K562 (cell line): ENCODE measurements around the gene ARID5B. TPM values are rescaled to one million over a fixed set of nuclear protein-coding genes. Genes with fewer than 3 reads are reported as not detected.

Experiments used
- ATAC-seq: fragments of 200-7000 bp; cut with Tn5 transposase; 3 replicates; pipeline ENCODE4 v1.9.1; 2020; ENCODE audit warnings: moderate library complexity
- BruUV-seq: library from RNA; stranded (reverse); fragments of 400-500 nt; replicated peaks from 2 replicates; lab custom pipeline; 2021; lab: Mats Ljungman, UMichigan
- CTCF ChIA-PET: fragments of 300-600 bp; formaldehyde crosslinking; extraction: SDS; loops from one replicate; lab custom pipeline; 2021; ENCODE audit warnings: low intra/inter-chr PET ratio; lab: Yijun Ruan, JAX
- POLR2A ChIA-PET: fragments of 300-600, 350-650 bp; sonication (Branson Sonifier 250); formaldehyde crosslinking; extraction: SDS; loops from one replicate; lab custom pipeline; 2021; ENCODE audit warnings: antibody characterized with exemption, inconsistent platforms; lab: Yijun Ruan, JAX
- DNase-seq, 4 experiments: peaks; one replicate each; pipeline versions ENCODE4 v3.0.0 to v3.0.0-alpha.2; 2011 to 2018; ENCODE audit warnings: low spot score in 3 of 4, mixed read lengths in 3 of 4; ENCODE audit errors: extremely low read depth in 1 of 4
- FAIRE-seq: peaks from 2 replicates; lab custom pipeline; 2011; peaks lifted over from hg19 to GRCh38; lab: Jason Lieb, UNC
- H2AFZ ChIP-seq: 2 replicates; pipeline ENCODE4 v1.6.0; 2011; ENCODE audit warnings: low read depth, low read length, control low read depth, inconsistent platforms
- H3K27ac ChIP-seq: fragments of 200-600 bp; 3 replicates; pipeline ENCODE4 v1.8.0; 2011; ENCODE audit warnings: low read depth, mild to moderate bottlenecking, control low read depth, inconsistent platforms, low read length, moderate library complexity, mixed read lengths; ENCODE audit errors: extremely low read depth
- H3K27me3 ChIP-seq, 2 experiments: fragments of 300-600 bp in 1 of 2; 2 replicates in 1 of 2; 3 replicates in 1 of 2; pipeline versions ENCODE4 v1.6.0 to v1.8.0; 2011; ENCODE audit warnings: inconsistent platforms in 2 of 2, low read length in 2 of 2, mild to moderate bottlenecking in 1 of 2, mixed read lengths in 1 of 2, moderate library complexity in 1 of 2; ENCODE audit not compliant: control insufficient read depth in 2 of 2, insufficient read depth in 2 of 2
- H3K36me3 ChIP-seq: fragments of 300-600 bp; 3 replicates; pipeline ENCODE4 v1.8.0; 2011; ENCODE audit warnings: mild to moderate bottlenecking, low read length, inconsistent platforms; ENCODE audit not compliant: control insufficient read depth, insufficient read depth
- H3K4me1 ChIP-seq, 2 experiments: fragments of 200-600 bp in 1 of 2; replicated peaks in 1 of 2; 2 replicates in 1 of 2; 3 replicates in 1 of 2; pipeline versions ENCODE4 v1.5.1 to v1.8.0; 2011; ENCODE audit warnings: inconsistent platforms in 2 of 2, low read length in 2 of 2, mild to moderate bottlenecking in 1 of 2, mixed read lengths in 1 of 2, moderate library complexity in 1 of 2; ENCODE audit not compliant: control insufficient read depth in 2 of 2, insufficient read depth in 2 of 2
- H3K4me2 ChIP-seq: 2 replicates; pipeline ENCODE4 v1.6.1; 2011; ENCODE audit warnings: low read length, control low read depth, inconsistent platforms, mixed read lengths; ENCODE audit not compliant: insufficient read depth
- H3K4me3 ChIP-seq: fragments of 200-600 bp; sonication (generic), shearing (Covaris generic); 2 replicates; pipeline ENCODE4 v1.5.1; 2016; ENCODE audit warnings: control low read depth, inconsistent platforms
- H3K79me2 ChIP-seq: fragments of 200-600 bp; 3 replicates; pipeline ENCODE4 v1.8.0; 2011; ENCODE audit warnings: low read length, inconsistent platforms; ENCODE audit not compliant: control insufficient read depth, insufficient read depth
- H3K9ac ChIP-seq, 2 experiments: 2 replicates each; pipeline versions ENCODE4 v1.6.0 to v1.6.1; 2011; ENCODE audit warnings: low read depth in 2 of 2, low read length in 2 of 2, control low read depth in 1 of 2, inconsistent platforms in 1 of 2, mild to moderate bottlenecking in 1 of 2, mixed read lengths in 1 of 2; ENCODE audit not compliant: insufficient read depth in 1 of 2
- H3K9me1 ChIP-seq: one replicate; pipeline ENCODE4 v1.6.0; 2011; ENCODE audit warnings: inconsistent platforms, mild to moderate bottlenecking, low read length, moderate library complexity; ENCODE audit not compliant: control insufficient read depth, insufficient read depth
- H3K9me3 ChIP-seq: replicated peaks from 2 replicates; pipeline ENCODE4 v1.5.1; 2011; ENCODE audit warnings: low read depth, low read length, inconsistent platforms; ENCODE audit not compliant: control insufficient read depth, insufficient read depth
- H4K20me1 ChIP-seq: replicated peaks from 2 replicates; pipeline ENCODE4 v1.6.1; 2011; ENCODE audit warnings: low read length, inconsistent platforms, mixed read lengths; ENCODE audit not compliant: control insufficient read depth, insufficient read depth
- BCLAF1 ChIP-seq, 2 experiments: fragments of 450-650 bp in 1 of 2; IDR thresholded peaks; 2 replicates each; pipeline ENCODE4 v1.6.1; 2011 to 2017; ENCODE audit warnings: low read depth in 2 of 2, antibody characterized with exemption in 1 of 2, borderline replicate concordance in 1 of 2, low read length in 1 of 2, mild to moderate bottlenecking in 1 of 2, mixed read lengths in 1 of 2; ENCODE audit not compliant: control insufficient read depth in 1 of 2
- HEY1 ChIP-seq: fragments of 250-450 bp; sonication (Bioruptor Pico); IDR thresholded peaks from 2 replicates; pipeline ENCODE4 v1.5.0; 2020; ENCODE audit warnings: mild to moderate bottlenecking, moderate library complexity, borderline replicate concordance
- PYGO2 ChIP-seq: fragments of 450-650 bp; IDR thresholded peaks from 2 replicates; pipeline ENCODE4 v1.6.1; 2016; ENCODE audit warnings: mild to moderate bottlenecking, missing genetic modification characterization, moderate library complexity, missing compliant biosample characterization
- RFX5 ChIP-seq: IDR thresholded peaks from 2 replicates; pipeline ENCODE4 v1.6.1; 2011; ENCODE audit warnings: low read depth, mild to moderate bottlenecking, improper control_type of control experiment, low read length
- SIN3B ChIP-seq: fragments of 450-650 bp; IDR thresholded peaks from 2 replicates; pipeline ENCODE4 v1.6.1; 2017; ENCODE audit warnings: low read depth, mild to moderate bottlenecking, moderate library complexity
- SIX5 ChIP-seq, 2 experiments: IDR thresholded peaks; 2 replicates each; pipeline ENCODE4 v1.6.1; 2011; ENCODE audit warnings: low read length in 2 of 2, borderline replicate concordance in 1 of 2, low read depth in 1 of 2, mild to moderate bottlenecking in 1 of 2, moderate library complexity in 1 of 2; ENCODE audit not compliant: insufficient read depth in 1 of 2
- SMAD1 ChIP-seq: fragments of 150-350 bp; IDR thresholded peaks from 2 replicates; pipeline ENCODE4 v1.6.1; 2014; ENCODE audit warnings: low read length, low read depth; ENCODE audit not compliant: partially characterized antibody
- TEAD1 ChIP-seq, 2 experiments: fragments of 450-650 bp in 1 of 2; sonication (generic) in 1 of 2; formaldehyde crosslinking; IDR thresholded peaks; 2 replicates each; pipeline versions ENCODE4 v1.4.0 to v1.8.0; 2020 to 2022; ENCODE audit warnings: mild to moderate bottlenecking in 2 of 2, missing genetic modification reagents in 1 of 2
- U2AF2 ChIP-seq: fragments of 200-400 bp; formaldehyde crosslinking; optimal IDR thresholded peaks from 2 replicates; pipeline ENCODE3; 2017; ENCODE audit warnings: low read depth, mild to moderate bottlenecking, low read length
- XRCC3 ChIP-seq: fragments of 450-650 bp; IDR thresholded peaks from 2 replicates; pipeline ENCODE4 v1.6.1; 2017; ENCODE audit warnings: mild to moderate bottlenecking, moderate library complexity
- ZNF12 ChIP-seq: sonication (generic); formaldehyde crosslinking; IDR thresholded peaks from 2 replicates; pipeline ENCODE4 v1.4.0; 2020; ENCODE audit warnings: mild to moderate bottlenecking, missing genetic modification reagents
- WGBS: fragments of 100-300 bp; shearing (Covaris generic); methylation state at CpG from one replicate; pipeline ENCODE4 v1.1.6; 2016; ENCODE audit warnings: low coverage, mixed read lengths; ENCODE audit not compliant: insufficient coverage; ENCODE audit errors: missing lambda C conversion rate; 5-methylcytosine and 5-hydroxymethylcytosine counted together
- in situ Hi-C: fragments of 300-500 bp; cut with MboI; formaldehyde crosslinking; loops from 4 replicates; pipeline ENCODE4 v1.15.0; 2018; ENCODE audit warnings: inconsistent platforms, mixed read lengths
- intact Hi-C: fragments of 100-400 bp; cut with micrococcal nuclease; formaldehyde crosslinking; loops from 2 replicates; pipeline ENCODE4 v1.14.2; 2022
- polyA plus RNA-seq, 8 experiments: library from polyadenylated mRNA; depleted of rRNA in 4 of 8; stranded (reverse) in 5 of 8; unstranded in 3 of 8; fragments of >200 nt; fragmentation: Nextera tagmentation in 2 of 8; fragmentation: Illumina TruSeq in 1 of 8; extraction: Ambion mirVana in 2 of 8; extraction: Trizol in 1 of 8; gene quantifications; 2 replicates each; pipeline versions ENCODE4 v1.2.1 to v1.2.3, GENCODE V29; 2011 to 2014; ENCODE audit warnings: inconsistent platforms in 1 of 8, missing spikeins in 1 of 8
- total RNA-seq, 7 experiments: library from RNA; depleted of rRNA in 6 of 7; stranded (reverse); fragments of >200 nt in 6 of 7; fragmentation: Illumina TruSeq in 2 of 7; extraction: Trizol in 2 of 7; gene quantifications; 2 replicates each; pipeline versions ENCODE4 v1.2.1 to v1.2.3, GENCODE V29; 2011 to 2021; ENCODE audit warnings: low replicate concordance in 1 of 7
- TF ChIP-seq, protein P1 (sequence below): sonication (generic); formaldehyde crosslinking; IDR thresholded peaks from 2 replicates; pipeline ENCODE4 v1.8.1; 2023; ENCODE audit warnings: mild to moderate bottlenecking, missing genetic modification reagents
- TF ChIP-seq, protein P2 (sequence below): fragments of 250-450 bp; sonication (Bioruptor Pico); IDR thresholded peaks from 2 replicates; pipeline ENCODE4 v1.8.0; 2021; ENCODE audit warnings: borderline replicate concordance, mild to moderate bottlenecking, moderate library complexity; ENCODE audit not compliant: poor library complexity, severe bottlenecking

Gene ARID5B
- total and polyA plus RNA-seq, 9 of the 15 experiments (the other 6 are each of a cell fraction or from before 2014, with no cell fraction given): 0.48 to 1.6 (median 0.80) TPM

DNA sequence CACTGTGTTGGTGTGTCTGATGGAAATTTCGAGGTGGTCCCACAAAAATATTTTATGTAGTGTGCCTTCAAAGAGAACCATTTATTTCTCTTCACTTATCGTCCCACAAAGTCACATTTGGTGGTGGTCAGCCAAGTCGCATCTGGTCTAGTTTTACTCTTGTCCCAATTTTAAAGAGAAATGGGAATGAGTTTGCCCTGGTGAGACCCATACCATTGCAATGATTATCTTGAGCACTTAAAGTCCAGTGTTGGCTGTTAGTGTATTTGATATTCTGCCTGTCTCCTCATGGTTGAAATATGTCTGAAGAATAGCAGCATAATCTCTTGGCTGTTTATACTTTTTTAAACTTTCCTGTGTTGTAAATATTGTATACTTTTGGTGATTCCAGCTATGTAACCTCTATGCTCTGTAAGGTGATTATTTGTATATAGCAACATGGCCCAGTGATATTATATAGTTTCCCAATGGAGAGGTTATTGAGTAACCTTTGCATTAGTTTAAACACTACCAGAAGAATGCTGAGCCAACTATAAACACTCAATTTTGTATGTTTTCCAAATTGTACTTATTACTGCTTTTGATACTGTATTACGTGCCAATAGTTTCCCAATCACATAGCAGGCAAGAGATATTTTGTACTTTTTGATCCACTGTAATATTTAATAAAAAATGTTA is 194.9 kb downstream of the ARID5B start:
- ChIA-PET CTCF (no interaction called here), POLR2A (no interaction called here)
- no peaks in the 10 kb centered on the region for H3K79me2 ChIP-seq
- H3K4me1 ChIP-seq: no peaks in the 10 kb centered on the region; a peak in 2 of 5 replicates
- H3K4me3 ChIP-seq: no peak overlapping the region
- H3K36me3 ChIP-seq: no peaks in the 10 kb centered on the region
- no peak overlapping the region for H2AFZ ChIP-seq
- WGBS: 7% methylated on average over 4 of the region's 4 CpGs
- intact Hi-C loops (no loop called here), in situ Hi-C loops (no loop called here)
- H3K9me3 ChIP-seq: no peaks in the 10 kb centered on the region
- H3K9me1 ChIP-seq: no peaks in the 10 kb centered on the region
- no peak for TF ChIP-seq PYGO2 (tag)
- TF ChIP-seq RFX5: no peak
- no peak for TF ChIP-seq SIN3B
- TF ChIP-seq SMAD1: no peak
- no peak for TF ChIP-seq HEY1 (CRISPR knock-in tag)
- TF ChIP-seq U2AF2: no peak
- no peak for TF ChIP-seq ZNF12
- no peak for TF ChIP-seq BCLAF1 (IDR thresholded peaks at IDR 0.05; ENCODE audit: borderline replicate concordance in 1 of 2, control insufficient read depth in 1 of 2, low read depth in 2 of 2, low read length in 1 of 2)
- no peak for TF ChIP-seq XRCC3
- TF ChIP-seq, protein P1, sequence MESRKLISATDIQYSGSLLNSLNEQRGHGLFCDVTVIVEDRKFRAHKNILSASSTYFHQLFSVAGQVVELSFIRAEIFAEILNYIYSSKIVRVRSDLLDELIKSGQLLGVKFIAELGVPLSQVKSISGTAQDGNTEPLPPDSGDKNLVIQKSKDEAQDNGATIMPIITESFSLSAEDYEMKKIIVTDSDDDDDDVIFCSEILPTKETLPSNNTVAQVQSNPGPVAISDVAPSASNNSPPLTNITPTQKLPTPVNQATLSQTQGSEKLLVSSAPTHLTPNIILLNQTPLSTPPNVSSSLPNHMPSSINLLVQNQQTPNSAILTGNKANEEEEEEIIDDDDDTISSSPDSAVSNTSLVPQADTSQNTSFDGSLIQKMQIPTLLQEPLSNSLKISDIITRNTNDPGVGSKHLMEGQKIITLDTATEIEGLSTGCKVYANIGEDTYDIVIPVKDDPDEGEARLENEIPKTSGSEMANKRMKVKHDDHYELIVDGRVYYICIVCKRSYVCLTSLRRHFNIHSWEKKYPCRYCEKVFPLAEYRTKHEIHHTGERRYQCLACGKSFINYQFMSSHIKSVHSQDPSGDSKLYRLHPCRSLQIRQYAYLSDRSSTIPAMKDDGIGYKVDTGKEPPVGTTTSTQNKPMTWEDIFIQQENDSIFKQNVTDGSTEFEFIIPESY: no peak
- no peak for TF ChIP-seq SIX5 (IDR thresholded peaks at IDR 0.05; ENCODE audit: borderline replicate concordance in 1 of 2, insufficient read depth in 1 of 2, low read depth in 1 of 2, low read length in 2 of 2)
- no peak for TF ChIP-seq TEAD1 (CRISPR knock-in tag; IDR thresholded peaks at IDR 0.05)
- TF ChIP-seq, protein P2, sequence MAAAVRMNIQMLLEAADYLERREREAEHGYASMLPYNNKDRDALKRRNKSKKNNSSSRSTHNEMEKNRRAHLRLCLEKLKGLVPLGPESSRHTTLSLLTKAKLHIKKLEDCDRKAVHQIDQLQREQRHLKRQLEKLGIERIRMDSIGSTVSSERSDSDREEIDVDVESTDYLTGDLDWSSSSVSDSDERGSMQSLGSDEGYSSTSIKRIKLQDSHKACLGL (CRISPR knock-in tag): no peak
- peaks cover 0 to 29% of the 10 kb centered on the region in 2 experiments; a peak in 2 of 5 replicates for H3K27me3 ChIP-seq
- no peak overlapping the region for H3K4me2 ChIP-seq
- H3K9ac ChIP-seq: no peak overlapping the region
- no peak for DNase-seq
- no peak for FAIRE-seq
- no peak overlapping the region for H3K27ac ChIP-seq
- BruUV-seq: no TSS peak
- no peaks in the 10 kb centered on the region for H4K20me1 ChIP-seq
- no peak for ATAC-seq
